SW480 (cell line): ENCODE data around the gene CRIP1.

ENCODE experiments used
- DNase-seq: peaks from one replicate; pipeline ENCODE4 v3.0.0-alpha.2; 2016; ENCODE audit warnings: low spot score

CRIP1 gene

DNA sequence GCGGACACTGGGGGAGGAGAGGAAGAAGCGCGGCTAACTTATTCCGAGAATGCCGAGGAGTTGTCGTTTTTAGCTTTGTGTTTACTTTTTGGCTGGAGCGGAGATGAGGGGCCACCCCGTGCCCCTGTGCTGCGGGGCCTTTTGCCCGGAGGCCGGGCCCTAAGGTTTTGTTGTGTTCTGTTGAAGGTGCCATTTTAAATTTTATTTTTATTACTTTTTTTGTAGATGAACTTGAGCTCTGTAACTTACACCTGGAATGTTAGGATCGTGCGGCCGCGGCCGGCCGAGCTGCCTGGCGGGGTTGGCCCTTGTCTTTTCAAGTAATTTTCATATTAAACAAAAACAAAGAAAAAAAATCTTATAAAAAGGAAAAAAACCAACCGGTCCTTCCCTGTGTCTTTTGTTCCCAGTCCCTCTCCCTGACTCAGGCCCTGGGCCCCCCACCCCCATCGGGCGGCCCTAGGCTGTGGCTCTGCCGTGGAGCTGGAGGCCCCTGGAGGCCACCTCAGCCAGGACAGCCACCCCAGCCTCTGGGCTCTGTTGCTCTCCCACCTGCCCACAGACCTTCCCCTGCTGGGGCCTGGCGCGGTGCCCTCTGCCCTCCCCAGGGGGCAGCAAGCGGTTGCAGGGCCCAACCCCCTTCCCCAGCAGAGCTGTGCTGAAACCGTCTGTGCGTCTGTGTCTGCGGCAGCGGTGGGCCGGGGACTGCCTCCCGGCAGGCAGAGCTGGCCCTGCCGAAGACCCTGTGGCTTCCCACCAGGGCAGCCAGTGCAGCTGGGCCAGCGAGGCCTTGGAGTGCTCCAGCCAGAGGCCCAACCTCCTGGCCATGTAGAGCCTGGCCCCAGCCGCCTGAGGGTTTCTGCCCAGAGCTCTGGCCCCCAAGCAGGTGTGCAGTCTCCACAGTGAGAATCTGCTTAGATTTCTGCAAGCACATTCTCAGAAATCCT is 16.1 kb upstream of the CRIP1 start:
- DNase-seq, result no peak

GRCh38 chr14:105471297-105471821 is 15.3 kb upstream of the CRIP1 start:
- DNase-seq, result no peak

DNA sequence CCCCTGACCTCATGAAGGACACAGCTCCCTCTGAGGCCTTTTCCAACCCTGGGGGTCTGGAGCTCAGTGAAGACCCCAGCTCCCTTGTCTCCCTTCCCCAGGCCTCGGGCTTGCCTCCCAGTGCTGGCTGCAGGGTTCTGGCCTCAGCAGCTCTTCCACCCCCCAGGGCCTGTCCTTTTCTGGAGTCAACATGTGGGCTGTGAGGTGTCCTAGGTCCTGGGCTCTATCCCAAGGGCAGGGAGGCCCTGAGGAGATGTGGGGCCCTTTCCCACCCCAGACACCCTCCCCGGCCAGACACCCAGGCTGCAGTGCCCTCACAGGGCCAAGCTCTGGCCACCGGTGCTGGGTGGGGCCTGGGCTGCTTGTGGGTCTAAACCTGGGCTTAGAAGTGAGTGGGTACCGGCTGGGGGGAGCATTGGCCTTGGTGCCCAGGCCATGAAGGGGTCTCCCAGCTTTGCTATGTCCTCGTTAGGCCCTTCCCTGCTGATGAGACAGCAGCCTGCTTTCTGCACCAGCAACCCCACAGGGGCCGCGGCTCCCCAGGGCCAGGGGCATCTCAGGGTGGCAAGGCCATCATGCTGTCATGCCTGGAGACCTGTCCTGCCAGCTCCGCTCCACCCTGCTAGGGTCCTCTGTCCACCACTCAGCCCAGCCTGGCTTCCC is 14.7 kb upstream of the CRIP1 start:
- DNase-seq, result no peak

DNA sequence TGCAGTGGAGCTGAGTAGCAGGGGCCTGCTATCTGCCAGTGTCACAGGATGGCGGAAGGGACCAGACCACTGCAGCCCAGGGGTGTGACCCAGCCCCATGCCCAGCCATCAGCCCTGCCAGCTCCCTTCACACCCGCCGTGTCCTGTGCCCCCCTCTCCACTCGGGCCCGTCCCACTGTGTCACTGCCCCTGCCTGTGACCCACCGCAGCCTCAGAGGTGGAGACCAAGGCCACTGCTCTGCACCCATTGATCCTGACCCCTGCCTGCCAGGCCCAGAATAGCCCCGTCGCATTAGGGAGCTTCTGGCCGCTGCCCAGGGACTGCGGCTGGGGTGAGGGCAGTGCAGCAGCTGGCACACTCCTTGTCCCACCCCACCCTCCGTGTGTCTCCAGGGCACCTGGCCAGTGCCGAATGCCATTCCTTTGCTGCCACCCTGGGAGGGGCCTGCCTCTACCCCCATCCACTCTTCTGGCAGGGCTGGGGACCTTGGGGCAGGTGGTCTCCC is 14.1 kb upstream of the CRIP1 start:
- no peak for DNase-seq

- DNase-seq, result no peak
These were observed 13.5 kb upstream of the CRIP1 start for GRCh38 chr14:105473033-105473676.

- peak; percentile 62 for DNase-seq
These were observed 12.8 kb upstream of the CRIP1 start for GRCh38 chr14:105473677-105474482.

DNA sequence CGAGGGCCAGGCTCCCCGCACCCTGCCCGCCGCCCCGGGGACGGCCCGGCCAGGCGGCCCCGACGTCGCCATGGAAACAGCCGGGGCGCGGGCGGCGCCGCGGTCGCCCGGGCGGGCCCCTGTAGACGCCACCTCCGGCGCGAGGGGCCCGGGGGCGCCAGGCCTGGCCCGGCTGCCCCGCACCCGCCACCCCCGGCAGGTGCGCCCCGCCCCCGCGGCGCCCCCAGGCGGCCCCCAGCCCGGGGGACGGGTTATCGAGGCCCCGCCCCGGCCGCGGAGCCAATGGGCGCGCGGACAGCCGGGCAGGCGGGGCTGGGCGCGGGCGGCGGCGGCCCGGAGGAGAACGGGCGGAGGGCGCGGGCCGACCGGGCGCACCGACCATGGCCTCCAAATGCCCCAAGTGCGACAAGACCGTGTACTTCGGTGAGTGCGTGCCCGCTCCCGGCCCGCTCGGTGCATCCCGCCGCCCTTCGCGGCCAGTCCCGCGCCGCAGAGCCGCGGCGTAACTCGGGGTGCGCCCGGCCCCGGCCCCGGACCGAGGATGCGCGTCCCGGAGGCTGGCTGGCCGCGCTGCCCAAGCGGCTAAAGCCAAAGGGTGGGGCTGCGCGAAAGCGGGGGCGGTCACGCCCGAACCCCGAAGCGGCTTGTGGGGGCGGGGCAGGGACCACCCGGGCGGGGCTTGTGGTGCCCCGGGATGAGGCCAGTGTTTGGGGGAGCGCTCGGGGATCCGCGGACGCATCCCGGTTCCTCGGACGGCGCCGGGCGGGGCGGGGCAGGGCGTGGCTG is 12.0 kb upstream of the CRIP1 start, which contains the start of gene CRIP2:
Gene CRIP2, plus strand, starts transcription at position 339 of the 786 bp plus-strand sequence. Its CDS starts 42 bp downstream, at position 381.
- no peak for DNase-seq

DNA sequence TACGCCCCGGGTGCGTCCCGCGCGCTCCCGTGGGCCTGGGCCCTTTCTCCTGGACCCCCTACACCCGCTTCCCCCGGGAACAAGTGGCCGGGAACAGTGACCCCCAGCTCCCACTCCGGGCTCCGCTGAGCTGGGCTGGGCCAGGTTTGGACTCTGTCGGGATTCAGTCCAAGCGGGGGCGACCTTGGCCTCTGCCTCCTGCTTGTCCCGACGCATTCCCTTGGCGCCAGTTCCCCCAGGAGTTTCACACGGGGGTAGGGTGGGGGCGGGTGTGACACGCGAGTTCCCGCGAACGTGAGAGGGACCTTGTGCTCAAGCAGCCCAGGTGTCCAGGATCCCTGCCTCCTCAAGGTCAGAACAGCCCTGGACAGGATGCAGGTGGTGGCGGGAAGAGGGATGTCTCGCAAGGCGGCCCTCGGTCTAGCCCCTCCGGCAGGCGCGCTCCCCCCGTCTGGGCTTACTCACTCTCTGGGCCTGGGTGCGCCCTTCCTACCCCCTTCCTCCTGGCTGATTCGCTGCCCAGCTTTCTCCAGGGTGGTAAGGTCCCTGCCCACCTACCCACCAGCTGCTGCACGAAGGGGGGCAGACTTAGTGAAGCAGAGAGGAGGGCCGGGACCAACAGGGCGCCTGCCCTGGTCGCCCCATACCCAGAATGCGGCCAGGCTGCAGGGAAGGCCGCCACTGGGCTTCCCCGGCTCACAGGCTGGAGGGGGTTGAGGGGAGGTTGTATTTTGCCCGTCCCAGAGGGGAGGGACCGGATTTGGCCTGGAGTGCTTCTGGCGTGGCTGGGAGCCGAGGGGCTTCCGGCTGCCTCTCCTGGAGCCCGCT is 11.2 kb upstream of the CRIP1 start:
- DNase-seq, result no peak

GRCh38 chr14:105476097-105476830 is 10.4 kb upstream of the CRIP1 start:
- DNase-seq, result no peak

DNA sequence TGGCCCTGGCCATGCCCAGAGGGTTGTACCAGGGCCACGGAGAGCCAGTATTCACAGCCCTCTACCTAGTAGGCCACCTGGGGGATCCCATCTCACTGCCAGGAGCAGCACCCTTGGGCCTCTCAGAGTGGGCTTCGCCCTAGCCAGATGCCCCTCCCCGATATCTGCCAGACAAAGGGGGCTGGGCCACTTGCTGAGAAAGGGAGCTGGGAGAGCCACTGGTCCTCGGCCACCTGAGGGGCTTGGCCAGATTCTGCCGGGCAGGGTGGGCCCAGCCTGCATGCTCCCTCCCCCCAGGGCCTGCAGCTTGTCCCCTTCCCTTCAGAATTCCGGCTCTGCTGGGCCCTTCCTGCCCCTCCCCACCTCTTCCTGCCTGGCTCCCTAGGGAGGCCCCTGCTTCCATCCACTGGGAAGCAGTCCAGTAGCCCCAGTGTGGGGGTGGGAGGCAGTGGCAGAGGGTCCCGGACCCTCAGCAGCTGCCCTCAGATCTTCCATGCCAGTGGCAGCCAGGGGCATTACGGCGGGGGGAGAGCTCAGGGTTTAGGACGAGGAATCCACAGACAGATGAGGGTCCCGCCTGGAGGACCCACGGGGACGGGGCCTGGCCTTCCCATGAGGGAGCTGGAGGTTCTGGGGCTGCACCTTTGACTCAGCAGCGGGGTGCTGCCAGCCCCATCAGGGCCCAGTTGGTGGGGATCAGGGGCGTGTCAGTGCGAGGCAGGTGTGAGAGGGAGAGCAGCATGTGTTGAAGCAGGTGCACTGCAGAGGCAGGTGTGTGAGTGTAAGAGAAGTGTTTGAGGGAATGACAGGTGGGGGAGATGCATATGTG is 9.6 kb upstream of the CRIP1 start:
- no peak for DNase-seq

- DNase-seq, result no peak
These were observed 8.9 kb upstream of the CRIP1 start for GRCh38 chr14:105477660-105478397.

- no peak for DNase-seq
These were observed 8.1 kb upstream of the CRIP1 start for GRCh38 chr14:105478398-105479251.

- no peak for DNase-seq
These were observed 7.1 kb upstream of the CRIP1 start for GRCh38 chr14:105479431-105480158.

DNA sequence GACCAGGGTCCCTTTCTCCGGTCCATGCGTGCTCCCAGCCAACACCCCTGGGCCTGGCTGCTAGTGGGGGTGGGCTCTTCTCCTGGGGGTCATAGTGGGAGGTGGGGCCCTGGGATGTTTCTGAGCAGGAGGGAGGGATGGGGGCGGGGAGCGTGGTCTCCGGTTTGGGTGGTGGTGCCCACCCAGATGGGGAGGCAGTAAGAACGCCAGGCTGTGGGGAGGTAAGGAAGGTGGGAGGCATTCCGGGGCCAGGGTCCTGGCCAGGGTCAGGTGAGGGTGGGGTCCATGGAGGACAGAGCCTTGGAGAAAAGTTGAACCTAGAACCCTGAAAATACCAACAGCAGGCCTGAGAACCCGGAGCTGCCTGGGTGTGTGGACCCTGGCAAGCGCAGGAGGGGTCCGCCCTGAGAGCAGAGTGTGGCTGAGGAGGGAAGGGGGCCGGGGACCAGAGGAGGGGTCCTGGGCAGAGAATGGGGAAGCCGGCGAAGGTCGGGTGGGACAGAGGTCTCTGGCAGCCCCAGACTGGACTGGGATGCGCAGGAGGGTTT is 6.4 kb upstream of the CRIP1 start:
- DNase-seq, result no peak
